ENCODE measurements around the gene ABCC1. TPM values are rescaled to one million over a fixed set of nuclear protein-coding genes. Genes with fewer than 3 reads are reported as not detected.

ABCC1 gene
- total and polyA plus RNA-seq, 9 donors: 3.0 to 8.5 (median 5.7) TPM

DNA sequence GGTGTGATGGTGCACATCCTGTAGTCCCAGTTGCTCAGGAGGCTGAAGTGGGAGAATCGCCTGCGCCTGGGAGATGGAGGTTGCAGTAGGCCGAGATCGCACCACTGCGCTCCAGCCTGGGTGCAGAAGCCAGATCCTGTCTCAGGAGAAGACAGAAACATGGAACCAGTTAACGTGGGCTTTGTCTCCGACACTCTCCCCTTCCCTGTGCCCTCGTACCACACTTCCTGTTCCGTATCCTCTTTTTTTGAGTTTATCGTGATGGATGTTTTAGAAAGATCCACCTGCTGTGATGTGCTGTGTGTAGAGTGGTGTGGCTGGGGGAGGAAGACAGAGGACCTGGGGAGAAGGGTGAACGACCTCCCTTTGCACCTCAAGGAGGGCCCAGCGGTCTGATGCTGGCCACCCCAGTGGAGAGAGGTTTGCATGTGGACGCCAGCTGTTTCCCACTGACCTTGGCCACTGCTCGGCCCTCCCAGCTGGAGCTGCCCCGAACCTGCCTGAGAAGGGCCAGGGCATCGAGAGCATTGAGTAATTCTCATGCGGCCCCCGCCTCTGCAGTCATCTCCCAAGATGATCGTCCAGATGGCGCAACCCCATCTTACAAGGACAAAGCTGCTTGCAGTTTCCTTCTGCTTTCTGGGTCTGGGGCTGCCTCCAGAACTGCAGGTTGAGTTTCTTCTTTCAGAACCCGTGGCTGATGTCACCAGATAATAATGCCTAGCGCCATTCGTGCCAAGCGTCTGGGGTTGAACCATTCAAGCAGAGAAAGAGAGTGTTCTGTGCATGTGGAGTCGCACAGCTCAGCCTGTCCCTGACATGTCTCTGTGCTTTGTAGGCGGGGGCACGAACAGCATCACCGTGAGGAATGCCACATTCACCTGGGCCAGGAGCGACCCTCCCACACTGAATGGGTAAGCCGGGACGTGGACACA lies 126.3 kb downstream of the ABCC1 start:
- H3K4me3 ChIP-seq (ENCODE audit: low read length): no peak overlapping the region
- H3K27me3 ChIP-seq (ENCODE audit: control insufficient read depth, insufficient read depth, low read length): no peaks in the 10 kb centered on the region
- H3K27ac ChIP-seq (ENCODE audit: low read length): no peak overlapping the region
- DNase-seq: peak; percentile 57
- WGBS (ENCODE audit: insufficient coverage): 70% methylated on average over 26 of the region's 31 CpGs
- H3K36me3 ChIP-seq (ENCODE audit: control insufficient read depth, insufficient read depth, low read length): no peaks in the 10 kb centered on the region
- peaks cover 29% of the 10 kb centered on the region for H3K4me1 ChIP-seq (ENCODE audit: control insufficient read depth, insufficient read depth, low read length)
- no peaks in the 10 kb centered on the region for H3K9me3 ChIP-seq (replicated peaks; ENCODE audit: control insufficient read depth, low read depth, low read length)

DNA sequence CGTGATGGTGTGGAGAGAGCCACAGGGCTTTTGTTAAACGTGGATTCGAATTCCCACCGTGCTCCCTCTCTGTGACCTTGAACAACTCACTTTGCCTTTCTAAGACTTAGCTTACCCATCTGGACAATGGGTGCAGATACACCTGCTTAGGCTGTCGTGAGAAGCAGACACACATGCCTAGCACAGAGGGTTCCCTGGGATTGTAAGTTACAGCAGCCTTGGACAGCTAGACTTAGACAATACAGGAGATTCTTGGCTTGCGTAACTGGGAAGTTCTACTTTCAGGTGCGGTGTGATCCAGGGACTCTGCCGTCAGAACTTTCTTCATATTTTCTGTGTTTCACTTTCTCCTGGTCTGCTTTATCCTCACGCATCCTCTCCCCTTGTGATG lies 127.0 kb downstream of the ABCC1 start:
- peaks cover 28% of the 10 kb centered on the region for H3K4me1 ChIP-seq (ENCODE audit: control insufficient read depth, insufficient read depth, low read length)
- H3K9me3 ChIP-seq (replicated peaks; ENCODE audit: control insufficient read depth, low read depth, low read length): no peaks in the 10 kb centered on the region
- no peaks in the 10 kb centered on the region for H3K36me3 ChIP-seq (ENCODE audit: control insufficient read depth, insufficient read depth, low read length)
- no peak for DNase-seq
- no peak overlapping the region for H3K4me3 ChIP-seq (ENCODE audit: low read length)
- H3K27me3 ChIP-seq (ENCODE audit: control insufficient read depth, insufficient read depth, low read length): no peaks in the 10 kb centered on the region
- WGBS (ENCODE audit: insufficient coverage): 68% methylated on average over 5 of the region's 9 CpGs
- no peak overlapping the region for H3K27ac ChIP-seq (ENCODE audit: low read length)

DNA sequence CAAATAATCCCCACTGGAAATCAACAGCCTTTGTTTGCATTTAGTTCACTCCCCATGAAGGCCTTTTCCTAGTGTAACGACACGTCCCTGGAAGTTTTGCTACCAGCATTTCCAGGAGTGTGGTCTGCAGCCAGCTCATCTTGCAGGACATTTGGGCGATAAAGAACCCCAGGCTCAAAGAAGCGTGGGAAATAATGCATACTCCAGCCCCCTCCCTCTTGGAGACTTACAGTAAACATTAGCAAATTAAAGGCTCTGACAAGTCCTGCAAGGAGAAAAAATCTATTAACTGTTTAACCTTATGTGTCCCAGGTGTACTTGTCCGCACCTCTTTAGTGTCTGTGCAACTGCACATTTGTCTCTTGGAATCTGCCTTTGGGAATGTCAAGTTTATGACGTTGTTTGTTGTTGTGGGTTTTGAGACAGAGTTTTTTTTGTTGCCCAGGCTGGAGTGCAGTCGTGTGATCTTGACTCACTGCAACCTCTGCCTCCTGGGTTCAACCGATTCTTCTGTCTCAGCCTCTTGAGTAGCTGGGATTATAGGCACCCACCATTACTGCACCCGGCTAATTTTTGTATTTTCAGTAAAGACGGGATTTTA lies 131.1 kb downstream of the ABCC1 start:
- WGBS (ENCODE audit: insufficient coverage): 91% methylated on average over 5 of the region's 10 CpGs
- H3K4me1 ChIP-seq (ENCODE audit: control insufficient read depth, insufficient read depth, low read length): no peaks in the 10 kb centered on the region
- peaks cover 7% of the 10 kb centered on the region for H3K36me3 ChIP-seq (ENCODE audit: control insufficient read depth, insufficient read depth, low read length)
- H3K9me3 ChIP-seq (replicated peaks; ENCODE audit: control insufficient read depth, low read depth, low read length): peaks cover 7% of the 10 kb centered on the region
- H3K27me3 ChIP-seq (ENCODE audit: control insufficient read depth, insufficient read depth, low read length): no peaks in the 10 kb centered on the region
- no peak overlapping the region for H3K4me3 ChIP-seq (ENCODE audit: low read length)
- no peak overlapping the region for H3K27ac ChIP-seq (ENCODE audit: low read length)
- no peak for DNase-seq

DNA sequence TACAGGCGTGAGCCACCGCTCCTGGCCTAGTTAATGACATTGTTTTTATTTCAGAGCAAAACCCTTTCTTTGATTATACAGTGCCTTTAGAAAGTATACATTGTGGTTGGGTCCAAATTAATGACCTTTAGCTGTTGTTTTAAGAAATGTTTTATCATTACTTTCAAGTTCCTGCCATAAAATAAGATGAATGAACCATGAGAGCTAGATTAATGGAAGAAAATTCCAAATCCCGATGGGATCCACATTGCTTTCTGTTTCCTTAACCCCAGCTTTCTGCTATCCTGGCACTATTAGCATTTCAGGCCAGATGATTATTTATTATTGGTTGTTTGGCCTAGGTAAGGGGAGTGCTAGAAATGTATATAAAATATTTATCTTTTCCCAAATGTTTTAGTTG lies 131.7 kb downstream of the ABCC1 start:
- WGBS (ENCODE audit: insufficient coverage): no CpG with 5 or more reads among the region's 3 CpGs
- Histone ChIP-seq H3K27ac (ENCODE audit: low read length) (no peak overlapping the region), H3K9me3 (replicated peaks; ENCODE audit: control insufficient read depth, low read depth, low read length) (peaks cover 7% of the 10 kb centered on the region), H3K27me3 (ENCODE audit: control insufficient read depth, insufficient read depth, low read length) (no peaks in the 10 kb centered on the region), H3K4me3 (ENCODE audit: low read length) (no peak overlapping the region), H3K36me3 (ENCODE audit: control insufficient read depth, insufficient read depth, low read length) (peaks cover 7% of the 10 kb centered on the region), H3K4me1 (ENCODE audit: control insufficient read depth, insufficient read depth, low read length) (no peaks in the 10 kb centered on the region)
- no peak for DNase-seq

DNA sequence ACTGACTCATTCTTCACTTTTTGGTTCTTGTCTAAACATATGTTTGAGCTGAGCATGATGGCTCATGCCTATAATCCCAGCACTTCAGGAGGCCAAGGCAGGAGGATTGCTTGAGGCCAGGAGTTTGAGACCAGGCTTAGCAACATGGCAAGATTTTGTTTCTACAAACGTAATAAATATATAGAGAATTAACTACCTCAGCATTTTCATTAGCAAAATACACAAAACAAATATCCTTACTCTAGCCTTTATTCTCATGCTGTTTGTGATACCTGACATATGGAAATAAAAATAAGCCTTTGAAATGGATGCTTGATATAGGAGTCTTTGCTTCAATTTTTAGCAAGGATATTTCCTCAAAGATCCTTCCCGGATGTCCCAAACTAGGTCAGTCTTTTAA lies 132.8 kb downstream of the ABCC1 start:
- peaks cover 7% of the 10 kb centered on the region for H3K36me3 ChIP-seq (ENCODE audit: control insufficient read depth, insufficient read depth, low read length)
- DNase-seq: no peak
- no peak overlapping the region for H3K27ac ChIP-seq (ENCODE audit: low read length)
- H3K9me3 ChIP-seq (replicated peaks; ENCODE audit: control insufficient read depth, low read depth, low read length): peaks cover 7% of the 10 kb centered on the region
- 100% methylated on average over 1 of the region's 2 CpGs for WGBS (ENCODE audit: insufficient coverage)
- H3K4me3 ChIP-seq (ENCODE audit: low read length): no peak overlapping the region
- peaks cover 2% of the 10 kb centered on the region for H3K4me1 ChIP-seq (ENCODE audit: control insufficient read depth, insufficient read depth, low read length)
- H3K27me3 ChIP-seq (ENCODE audit: control insufficient read depth, insufficient read depth, low read length): no peaks in the 10 kb centered on the region

DNA sequence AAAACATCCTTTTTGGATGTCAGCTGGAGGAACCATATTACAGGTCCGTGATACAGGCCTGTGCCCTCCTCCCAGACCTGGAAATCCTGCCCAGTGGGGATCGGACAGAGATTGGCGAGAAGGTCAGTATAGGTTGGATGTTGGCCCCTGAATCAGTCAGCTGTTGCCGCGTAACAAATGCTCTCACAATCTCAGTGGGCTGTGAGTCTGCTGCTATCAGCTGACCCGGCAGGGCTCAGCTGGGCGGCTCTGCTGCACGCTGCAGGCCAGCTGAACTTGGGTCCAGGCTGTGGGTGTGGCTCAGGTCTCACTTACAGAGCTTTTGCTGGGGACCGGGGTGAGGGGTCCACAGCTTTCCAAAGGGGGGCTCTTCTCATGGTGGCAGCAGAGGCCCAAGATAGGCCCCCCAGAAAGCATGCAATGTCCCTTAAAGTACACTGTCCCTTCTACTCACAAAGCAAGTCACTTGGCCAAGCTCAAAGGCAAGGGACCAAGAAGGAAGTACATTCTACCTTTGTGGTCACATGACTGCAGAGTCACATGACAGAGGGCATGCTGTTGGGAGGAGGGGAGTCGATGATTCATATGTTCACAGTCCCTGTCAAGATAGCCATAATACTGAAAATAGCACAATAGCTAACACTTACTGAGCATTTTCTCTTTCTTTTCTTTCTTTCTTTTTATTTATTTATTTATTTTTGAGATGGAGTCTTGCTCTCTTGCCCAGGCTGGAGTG lies 134.2 kb downstream of the ABCC1 start:
- peaks cover 7% of the 10 kb centered on the region for H3K9me3 ChIP-seq (replicated peaks; ENCODE audit: control insufficient read depth, low read depth, low read length)
- DNase-seq: no peak
- no peak overlapping the region for H3K27ac ChIP-seq (ENCODE audit: low read length)
- peaks cover 7% of the 10 kb centered on the region for H3K36me3 ChIP-seq (ENCODE audit: control insufficient read depth, insufficient read depth, low read length)
- H3K4me1 ChIP-seq (ENCODE audit: control insufficient read depth, insufficient read depth, low read length): peaks cover 2% of the 10 kb centered on the region
- H3K27me3 ChIP-seq (ENCODE audit: control insufficient read depth, insufficient read depth, low read length): no peaks in the 10 kb centered on the region
- 94% methylated on average over 9 of the region's 10 CpGs for WGBS (ENCODE audit: insufficient coverage)
- no peak overlapping the region for H3K4me3 ChIP-seq (ENCODE audit: low read length)

DNA sequence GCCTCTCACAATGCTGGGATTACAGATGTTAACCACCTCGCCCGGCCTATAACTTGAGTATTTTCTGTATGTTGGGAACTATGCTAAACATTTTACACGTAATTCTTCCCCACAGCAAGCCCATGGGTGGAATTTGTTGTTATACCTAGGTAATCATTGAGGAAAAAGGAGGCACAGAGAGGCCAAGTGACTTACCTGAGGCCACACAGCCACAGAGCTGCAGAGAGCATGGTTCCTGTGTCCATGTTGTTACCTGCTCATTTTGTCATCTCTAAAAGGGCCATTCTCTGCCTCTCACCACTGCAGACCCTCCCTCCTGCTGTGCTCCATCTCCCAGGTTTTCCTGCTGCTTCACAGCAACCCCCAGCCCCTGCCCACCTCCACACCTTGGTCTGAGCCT lies 135.5 kb downstream of the ABCC1 start:
- Histone ChIP-seq H3K9me3 (replicated peaks; ENCODE audit: control insufficient read depth, low read depth, low read length) (peaks cover 7% of the 10 kb centered on the region), H3K27me3 (ENCODE audit: control insufficient read depth, insufficient read depth, low read length) (no peaks in the 10 kb centered on the region), H3K4me1 (ENCODE audit: control insufficient read depth, insufficient read depth, low read length) (peaks cover 2% of the 10 kb centered on the region), H3K27ac (ENCODE audit: low read length) (no peak overlapping the region), H3K4me3 (ENCODE audit: low read length) (no peak overlapping the region), H3K36me3 (ENCODE audit: control insufficient read depth, insufficient read depth, low read length) (peaks cover 7% of the 10 kb centered on the region)
- no peak for DNase-seq
- no CpG with 5 or more reads among the region's 3 CpGs for WGBS (ENCODE audit: insufficient coverage)

DNA sequence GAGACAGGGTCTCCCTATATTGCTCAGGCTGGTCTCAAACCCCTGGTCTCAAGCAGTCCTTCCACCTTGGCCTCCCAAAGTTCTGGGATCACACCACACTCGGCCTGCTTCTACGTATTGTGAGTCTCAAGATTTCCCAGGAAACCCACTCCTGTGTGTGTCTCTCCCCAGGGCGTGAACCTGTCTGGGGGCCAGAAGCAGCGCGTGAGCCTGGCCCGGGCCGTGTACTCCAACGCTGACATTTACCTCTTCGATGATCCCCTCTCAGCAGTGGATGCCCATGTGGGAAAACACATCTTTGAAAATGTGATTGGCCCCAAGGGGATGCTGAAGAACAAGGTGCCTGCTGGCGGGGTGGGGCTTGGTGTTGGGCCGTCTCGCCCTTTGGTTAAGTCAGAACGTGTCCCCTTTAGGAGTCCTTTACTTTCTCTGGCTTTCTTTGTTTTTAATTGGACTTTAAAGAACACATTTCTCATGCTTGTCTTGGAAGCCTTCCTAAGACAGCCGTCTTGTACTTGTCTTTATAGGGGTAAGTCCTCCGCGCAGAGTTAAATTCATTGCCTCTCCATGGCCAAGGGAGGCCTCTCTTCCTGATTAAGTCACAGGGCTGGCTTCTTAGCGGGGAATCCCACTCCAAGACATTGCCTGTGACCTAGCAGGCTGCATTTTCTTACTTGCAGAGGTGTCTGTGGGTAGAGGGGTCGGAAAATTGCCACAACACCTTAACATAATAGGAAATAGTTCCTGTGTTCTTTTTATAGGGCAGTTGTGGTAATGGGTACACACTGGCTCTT lies 137.4 kb downstream of the ABCC1 start:
- H3K36me3 ChIP-seq (ENCODE audit: control insufficient read depth, insufficient read depth, low read length): peaks cover 7% of the 10 kb centered on the region
- WGBS (ENCODE audit: insufficient coverage): 78% methylated on average over 9 of the region's 18 CpGs
- peaks cover 7% of the 10 kb centered on the region for H3K9me3 ChIP-seq (replicated peaks; ENCODE audit: control insufficient read depth, low read depth, low read length)
- H3K4me3 ChIP-seq (ENCODE audit: low read length): no peak overlapping the region
- H3K27me3 ChIP-seq (ENCODE audit: control insufficient read depth, insufficient read depth, low read length): no peaks in the 10 kb centered on the region
- peaks cover 2% of the 10 kb centered on the region for H3K4me1 ChIP-seq (ENCODE audit: control insufficient read depth, insufficient read depth, low read length)
- no peak overlapping the region for H3K27ac ChIP-seq (ENCODE audit: low read length)
- peak; percentile 26 for DNase-seq

DNA sequence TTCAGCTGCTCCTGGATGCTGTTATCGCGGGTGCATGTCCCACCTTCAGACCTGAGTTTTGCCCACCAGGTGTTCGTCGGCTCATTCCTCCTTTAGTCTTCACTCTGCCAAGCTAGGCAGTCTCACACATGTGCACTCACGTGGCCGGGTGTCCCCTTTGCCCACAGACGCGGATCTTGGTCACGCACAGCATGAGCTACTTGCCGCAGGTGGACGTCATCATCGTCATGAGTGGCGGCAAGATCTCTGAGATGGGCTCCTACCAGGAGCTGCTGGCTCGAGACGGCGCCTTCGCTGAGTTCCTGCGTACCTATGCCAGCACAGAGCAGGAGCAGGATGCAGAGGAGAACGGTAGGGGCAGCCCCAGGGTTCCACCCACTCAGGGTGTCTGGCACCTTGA lies 140.8 kb downstream of the ABCC1 start:
- no peaks in the 10 kb centered on the region for H3K9me3 ChIP-seq (replicated peaks; ENCODE audit: control insufficient read depth, low read depth, low read length)
- no peak overlapping the region for H3K4me3 ChIP-seq (ENCODE audit: low read length)
- no peak for DNase-seq
- H3K27me3 ChIP-seq (ENCODE audit: control insufficient read depth, insufficient read depth, low read length): no peaks in the 10 kb centered on the region
- H3K36me3 ChIP-seq (ENCODE audit: control insufficient read depth, insufficient read depth, low read length): no peaks in the 10 kb centered on the region
- 95% methylated on average over 19 of the region's 19 CpGs for WGBS (ENCODE audit: insufficient coverage)
- H3K27ac ChIP-seq (ENCODE audit: low read length): no peak overlapping the region
- H3K4me1 ChIP-seq (ENCODE audit: control insufficient read depth, insufficient read depth, low read length): peaks cover 7% of the 10 kb centered on the region

Measured in muscle of leg (tissue), 11 donors.